AML-193 (cell line): Measurements from ENCODE around the gene P2RX3.
"Not testable (repeated sequence)": the region's sequence is repeated elsewhere in the genome, so short reads cannot be mapped to it uniquely, and the experiment has no call there.

Experiments
- DNase-seq, 2 experiments: peaks; one replicate each; lab custom pipeline; 2025; lab: John Stamatoyannopoulos, UW

Gene P2RX3

GRCh38 chr11:57338142-57338541, at the start of gene P2RX3:
P2RX3 (plus strand) TSS chr11:57338352; CDS start chr11:57338551, 199 bp downstream.
- DNase-seq = no peak

GRCh38 chr11:57288771-57289579, 49.2 kb upstream of the P2RX3 start:
- DNase-seq = no peak

DNA sequence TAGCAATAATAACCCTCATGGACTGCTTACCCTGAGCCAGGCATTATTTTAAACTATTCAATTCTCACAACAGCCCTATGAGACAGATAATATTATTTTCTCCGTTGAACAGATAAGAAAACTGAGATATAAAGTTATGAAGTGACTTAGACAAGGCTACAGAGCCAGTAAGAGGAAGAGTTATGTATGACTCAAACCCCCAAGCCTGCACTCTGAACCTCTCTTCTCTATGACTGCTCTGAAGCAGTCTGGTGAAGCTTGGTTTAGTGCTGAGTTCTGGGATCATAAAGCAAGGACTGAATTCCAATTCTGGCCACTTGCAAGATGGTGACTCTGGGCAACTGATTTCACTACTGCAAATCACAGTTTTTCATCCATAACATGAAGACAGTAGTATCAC, 47.9 kb upstream of the P2RX3 start:
- no peak for DNase-seq

DNA sequence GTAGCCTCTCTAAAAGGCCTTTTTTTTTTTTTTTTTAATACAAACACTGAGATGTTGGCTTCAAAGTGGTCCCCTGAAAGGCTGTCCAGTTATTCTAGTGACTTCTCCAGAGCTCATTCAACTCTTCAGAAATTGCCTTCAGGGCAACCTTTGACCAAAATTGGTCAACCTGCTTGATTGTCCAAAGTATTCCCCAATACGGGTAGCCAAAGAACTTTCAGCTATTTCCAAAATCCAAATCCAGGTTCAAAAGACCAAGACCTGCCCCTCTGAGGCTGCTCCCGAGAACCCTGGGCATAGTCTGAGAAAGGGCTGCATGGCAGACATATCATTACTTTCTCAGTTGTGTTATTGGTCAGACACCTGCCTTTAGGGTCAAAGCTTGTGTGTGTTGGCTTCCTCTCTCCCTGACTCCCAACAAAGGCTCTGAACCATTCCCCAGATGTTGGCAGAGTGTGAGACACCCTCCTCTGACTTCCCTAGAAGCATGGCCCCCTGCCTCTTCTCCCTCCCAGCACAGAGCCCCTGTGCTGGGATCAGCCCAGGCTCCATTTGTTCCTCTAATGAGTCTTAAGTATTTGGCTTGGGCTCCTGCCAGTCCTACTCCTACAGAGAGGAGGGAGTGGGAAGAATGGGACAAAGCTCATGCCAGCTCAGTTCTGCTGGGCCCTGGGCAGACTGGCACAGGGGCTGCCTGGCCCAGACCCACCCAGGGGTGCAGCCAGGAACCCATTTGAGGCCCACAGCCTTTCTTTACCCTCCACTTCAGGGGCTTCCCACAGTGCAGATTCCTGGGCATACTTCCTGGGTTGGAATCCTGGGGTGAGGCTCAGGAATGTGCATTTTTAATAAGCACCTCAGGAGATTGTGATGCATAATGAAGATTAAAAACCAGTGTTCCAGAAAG, 43.7 kb upstream of the P2RX3 start:
- DNase-seq = no peak

DNA sequence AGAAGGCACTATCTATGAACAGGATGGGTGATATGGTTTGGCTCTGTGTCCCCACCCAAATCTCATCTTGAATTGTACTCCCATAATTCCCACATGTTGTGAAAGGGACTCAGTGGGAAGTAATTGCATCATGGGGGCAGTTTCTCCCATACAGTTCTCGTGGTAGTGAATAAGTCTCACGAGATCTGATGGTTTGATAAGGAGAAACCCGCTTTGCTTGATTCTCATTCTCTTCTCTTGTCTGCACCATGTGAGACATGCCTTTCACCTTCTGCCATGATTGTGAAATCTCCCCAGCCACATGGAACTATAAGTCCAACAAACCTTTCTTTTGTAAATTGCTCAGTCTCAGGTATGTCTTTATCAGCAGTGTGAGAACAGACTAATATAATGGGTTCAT, 41.9 kb upstream of the P2RX3 start:
- DNase-seq = not testable (repeated sequence)

DNA sequence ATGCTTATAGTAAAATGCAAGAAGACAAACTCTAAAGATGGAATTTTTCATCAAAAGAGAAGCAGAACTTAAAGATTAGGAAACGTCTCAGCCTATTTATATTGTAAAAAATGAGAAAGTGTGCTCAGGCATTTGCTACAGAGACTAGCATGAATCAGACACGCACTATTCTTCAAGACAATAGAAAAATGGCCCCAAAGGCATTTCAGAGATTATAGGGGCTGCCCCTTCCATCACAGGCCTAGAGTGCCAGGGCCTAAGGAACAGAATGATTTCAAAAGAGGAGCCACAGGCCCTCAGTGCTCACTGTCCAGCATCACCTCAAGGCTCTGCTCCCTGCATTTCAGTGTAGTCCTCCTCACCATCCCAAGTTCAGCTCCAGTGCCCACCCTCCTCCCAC, 40.9 kb upstream of the P2RX3 start:
- DNase-seq = no peak

- DNase-seq = no peak
Observed at GRCh38 chr11:57299150-57299737, 38.9 kb upstream of the P2RX3 start.

DNA sequence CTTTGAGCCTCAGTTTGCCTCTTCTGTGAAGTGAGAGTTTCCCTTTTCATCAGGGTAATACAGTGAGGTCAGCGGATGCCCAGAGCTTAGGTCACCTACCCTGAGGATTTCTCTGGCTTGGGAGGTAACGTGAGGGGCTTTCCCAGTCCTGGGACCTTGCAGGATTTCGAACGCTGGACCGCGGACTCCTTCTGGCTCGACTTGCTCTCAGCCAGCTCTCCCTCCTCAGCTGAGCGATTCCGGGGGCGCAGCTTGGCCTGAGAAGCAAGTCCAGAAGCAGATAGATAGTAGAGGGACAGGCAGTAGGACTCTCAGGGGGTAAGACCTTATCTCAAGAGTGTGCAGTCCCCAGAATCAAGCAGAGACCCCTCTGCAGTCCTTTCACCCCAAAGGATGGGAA, 37.4 kb upstream of the P2RX3 start:
- no peak for DNase-seq

DNA sequence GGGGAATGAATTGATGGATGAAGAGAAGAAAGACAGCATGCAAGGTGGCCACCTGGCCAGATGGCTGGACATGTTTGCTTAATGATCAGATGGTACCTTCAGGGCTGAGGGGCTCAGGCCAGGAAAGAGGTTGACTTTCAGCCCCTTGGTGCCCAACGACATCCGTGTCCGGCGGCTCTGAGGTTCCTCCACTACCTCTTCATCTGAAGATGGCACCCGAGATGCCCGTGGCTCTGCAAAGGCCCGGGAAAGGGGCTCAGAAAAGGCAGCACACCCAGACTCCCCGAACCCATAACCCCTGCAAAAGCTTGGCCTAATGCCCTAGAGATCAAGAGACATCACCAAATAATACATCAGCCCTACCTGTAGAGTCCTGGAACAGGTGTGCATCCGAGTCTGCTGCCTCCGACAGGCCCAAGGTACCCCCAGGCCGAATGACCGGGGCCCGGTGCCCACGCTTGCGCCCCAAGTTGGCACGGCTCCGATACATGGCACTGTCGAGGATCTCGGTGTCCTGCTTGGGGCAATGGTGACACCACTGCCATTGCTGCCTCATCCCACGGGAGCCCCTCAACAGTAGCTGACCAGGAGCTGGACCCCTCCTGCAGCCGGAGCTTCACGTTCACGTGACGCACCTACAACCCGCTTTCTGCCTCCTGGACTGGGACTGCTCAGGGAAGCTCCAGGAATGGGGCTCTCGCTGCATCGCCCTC, 36.3 kb upstream of the P2RX3 start:
- DNase-seq = no peak

DNA sequence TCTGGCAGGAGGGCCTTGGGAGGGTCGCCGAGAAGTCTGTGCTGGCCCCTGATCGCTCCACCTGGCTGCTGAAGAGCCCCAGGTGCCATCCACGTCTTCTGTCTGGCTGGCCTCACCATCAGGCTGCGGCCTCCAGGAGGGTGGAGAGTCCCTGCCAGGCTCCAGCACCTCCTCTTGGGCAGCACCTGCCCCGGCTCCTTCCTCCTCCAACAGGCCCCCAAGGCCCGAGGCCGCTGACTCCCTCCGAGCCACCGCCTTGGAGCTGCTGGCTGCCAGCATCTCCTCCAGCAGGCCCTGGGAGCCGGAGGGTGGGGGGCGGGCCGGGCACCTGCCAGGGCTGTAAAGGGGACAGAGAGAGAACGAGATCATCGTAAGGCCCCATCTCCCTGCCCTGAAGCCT, 35.7 kb upstream of the P2RX3 start:
- DNase-seq = no peak

- DNase-seq = no peak
Observed at GRCh38 chr11:57303280-57303989, 34.7 kb upstream of the P2RX3 start.

- DNase-seq = no peak
Observed at GRCh38 chr11:57303990-57304579, 34.1 kb upstream of the P2RX3 start.

DNA sequence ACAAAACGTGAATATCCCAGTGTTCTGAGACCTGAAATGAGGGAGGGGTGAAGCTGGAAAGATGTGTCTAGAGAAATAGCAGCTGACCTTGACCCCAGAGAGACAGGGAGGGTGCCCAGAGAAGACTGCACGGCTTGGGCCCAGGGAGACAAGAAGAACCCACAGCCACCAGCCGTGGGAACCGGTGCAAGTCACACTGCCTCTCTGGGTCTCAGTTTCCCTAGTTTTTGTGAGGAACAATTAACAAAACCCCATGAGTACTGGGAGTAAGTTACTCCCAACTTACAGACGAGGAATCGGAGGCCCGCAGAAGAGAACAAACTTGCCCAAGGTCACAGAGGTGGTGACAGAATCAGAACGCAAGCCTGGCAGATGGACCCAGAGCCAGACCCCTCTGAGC, 32.6 kb upstream of the P2RX3 start:
- DNase-seq = no peak

DNA sequence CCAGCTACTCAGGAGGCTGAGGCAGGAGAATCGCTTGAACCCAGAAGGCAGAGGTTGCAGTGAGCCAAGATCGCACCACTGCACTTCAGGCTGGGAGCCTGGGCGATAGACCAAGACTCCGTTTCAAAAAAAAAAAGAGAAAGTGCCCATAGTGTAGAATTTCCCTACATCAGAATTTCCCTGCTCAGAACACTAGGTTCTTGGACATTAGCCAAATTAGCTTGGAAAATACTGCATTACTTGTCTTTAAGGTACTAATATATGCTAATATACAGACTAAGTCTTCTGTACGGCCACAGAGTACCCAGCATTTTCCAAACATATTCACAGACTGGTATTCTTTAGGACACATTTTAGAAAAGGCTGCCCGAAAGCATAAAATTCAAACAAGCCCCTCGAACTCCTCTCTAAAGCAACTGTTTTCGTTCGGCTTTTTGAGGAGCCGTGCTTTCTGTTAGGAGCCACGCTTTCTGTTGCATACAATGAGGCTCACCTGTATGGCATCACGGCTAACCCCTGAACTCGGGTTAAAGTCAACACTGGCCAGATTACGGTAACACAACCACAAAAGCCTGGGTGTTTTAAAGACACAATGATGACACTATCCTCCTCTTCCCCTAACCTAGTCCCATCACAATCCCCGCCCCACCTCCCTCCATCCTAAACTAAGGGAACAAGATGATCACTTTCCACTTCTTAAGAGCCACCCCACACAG, 31.8 kb upstream of the P2RX3 start:
- DNase-seq = no peak

DNA sequence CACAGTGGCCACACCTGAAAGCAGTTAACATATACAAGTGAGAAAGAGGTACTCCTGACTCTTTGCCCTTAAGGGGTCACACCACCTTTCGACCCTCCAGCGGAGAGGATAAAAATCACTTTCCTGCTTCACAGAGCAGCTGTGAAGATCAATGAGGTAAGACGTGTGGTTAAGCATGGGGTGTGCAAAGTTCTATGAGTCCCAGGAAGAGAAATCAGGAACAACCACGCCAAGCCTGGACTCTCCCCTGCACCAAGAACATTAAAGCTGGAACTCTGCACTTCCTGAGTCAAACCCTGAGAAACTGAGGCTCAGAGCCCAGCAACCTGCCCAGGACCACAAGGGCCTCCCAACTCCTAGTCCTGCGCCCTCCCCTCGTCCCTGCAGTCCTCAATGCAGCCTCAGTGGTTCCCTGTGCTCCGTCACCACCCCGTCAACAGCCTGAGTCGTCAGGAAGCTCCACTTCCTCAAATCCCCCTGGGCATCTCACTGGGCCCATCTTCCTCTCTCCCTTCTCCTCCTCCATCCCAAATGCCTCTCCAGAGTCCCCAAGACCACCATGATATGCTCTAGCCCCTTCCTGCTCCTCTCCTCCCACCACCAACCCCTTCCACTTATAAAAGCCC, 31.1 kb upstream of the P2RX3 start:
- no peak for DNase-seq

DNA sequence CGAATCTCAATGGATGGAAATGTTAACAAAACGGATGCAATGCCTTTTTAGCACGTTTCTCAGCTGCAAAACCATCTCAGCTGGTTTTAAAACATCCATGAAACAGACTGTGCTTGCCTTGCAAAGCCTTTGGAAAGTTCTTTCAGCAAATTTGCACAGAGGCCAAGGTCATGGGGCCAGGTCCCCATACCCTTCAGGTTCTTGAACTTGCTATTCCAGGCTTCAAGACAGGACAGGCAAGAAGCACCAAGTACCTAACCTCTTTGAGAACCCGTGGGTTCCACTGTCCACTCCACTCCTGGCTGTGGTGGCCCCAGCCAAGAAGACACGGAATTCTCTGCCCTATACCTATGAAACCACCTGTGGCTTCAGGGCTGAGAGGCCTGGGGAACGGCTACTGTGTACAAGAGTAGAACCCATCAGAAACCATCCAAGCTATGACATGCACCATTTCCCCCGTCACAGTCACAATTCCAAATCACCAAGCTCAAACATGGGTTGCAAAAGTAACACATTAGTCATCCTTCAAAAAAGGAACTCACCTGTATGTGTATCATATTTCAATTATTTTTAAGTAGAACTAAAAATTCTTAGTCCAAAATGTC, 30.4 kb upstream of the P2RX3 start:
- no peak for DNase-seq

GRCh38 chr11:57308426-57309060, 29.6 kb upstream of the P2RX3 start:
- DNase-seq = no peak

DNA sequence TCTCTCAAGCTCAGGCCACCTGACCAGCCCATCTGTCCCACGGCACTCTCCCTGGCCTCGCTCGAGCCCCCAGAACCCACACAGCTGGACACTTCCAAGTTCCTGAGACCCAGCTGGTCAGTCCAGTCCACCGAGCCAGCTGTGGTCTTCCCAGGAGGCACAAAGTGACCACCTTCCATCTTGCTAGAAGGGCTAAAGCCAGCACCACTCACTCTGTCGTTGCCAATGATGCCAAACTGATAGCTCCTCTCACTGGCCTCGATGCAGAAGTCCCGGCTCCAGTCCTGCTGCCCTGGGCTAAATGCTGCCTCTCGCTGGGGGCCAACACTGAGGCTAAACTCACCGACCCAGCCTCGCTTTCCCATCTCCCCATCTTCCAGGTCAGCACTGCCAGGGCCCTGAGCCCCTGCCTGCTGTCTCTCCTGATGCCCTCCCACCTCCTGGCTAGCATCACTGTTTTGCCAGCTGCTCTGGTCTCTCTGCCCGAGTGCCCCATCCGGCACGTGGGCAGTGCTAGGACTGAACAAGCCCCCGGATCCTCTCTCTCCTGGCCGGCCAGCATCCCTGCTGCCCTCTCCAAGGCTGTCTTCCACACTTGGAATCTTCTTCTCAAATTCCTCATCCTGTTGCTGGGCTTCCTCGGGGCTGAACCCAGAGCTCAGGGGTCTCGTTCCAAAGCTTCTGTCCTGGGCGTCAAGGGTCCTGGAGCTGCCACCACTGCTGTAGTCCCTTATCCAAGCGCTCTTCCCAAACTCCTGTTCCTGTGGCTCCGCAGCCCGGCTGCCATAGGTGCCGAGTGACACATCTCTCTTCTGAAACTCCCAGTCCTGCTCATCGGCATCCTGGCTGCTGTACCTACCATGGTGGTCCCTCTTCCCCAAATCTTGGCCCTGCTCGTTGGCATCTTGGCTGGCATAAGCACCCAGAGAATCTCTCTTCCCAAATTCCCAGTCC, 28.8 kb upstream of the P2RX3 start:
- no peak for DNase-seq
